ENCODE results near the gene ANHX.
"Not testable (repeated sequence)": the region's sequence is repeated elsewhere in the genome, so short reads cannot be mapped to it uniquely, and the experiment has no call there.

The ANHX gene

DNA sequence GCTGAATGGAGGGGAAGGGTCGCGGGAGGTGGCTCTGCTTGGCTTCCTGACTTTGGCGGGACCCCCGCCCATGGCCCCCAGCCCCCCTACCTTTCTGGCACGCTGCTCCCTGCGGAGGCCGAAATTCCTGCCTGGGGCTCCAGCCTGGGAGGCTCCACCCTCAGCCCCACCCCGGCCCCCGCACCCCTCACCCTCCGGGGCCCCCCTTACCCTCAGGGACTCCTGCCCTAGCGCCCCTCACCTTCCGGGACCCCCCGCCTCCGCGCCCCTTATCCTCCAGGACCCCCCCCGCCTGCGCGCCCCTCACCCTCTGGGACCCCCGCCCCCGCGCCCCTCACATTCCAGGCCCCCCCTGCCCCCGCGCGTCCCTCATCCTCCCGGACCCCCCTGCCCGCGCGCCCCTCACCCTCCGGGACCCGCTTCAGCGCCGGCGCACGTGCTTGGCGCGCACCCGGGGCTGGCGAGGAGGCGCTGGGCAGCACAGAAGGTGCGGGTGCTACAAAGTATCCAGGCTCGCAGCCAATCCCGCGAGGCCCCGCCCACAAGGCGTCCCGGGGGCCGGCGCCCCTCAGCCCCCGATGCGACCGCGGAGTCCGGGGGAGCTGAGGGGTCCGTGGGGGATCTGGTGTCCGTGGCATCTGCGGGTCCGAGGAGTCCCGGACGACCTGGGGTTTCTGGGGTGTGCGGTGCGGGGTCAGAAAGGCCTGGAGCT lies at the start of gene ANHX:
Gene ANHX, minus strand, starts transcription at position 477 of the 712 bp plus-strand sequence. CDS start 1,521 bp downstream, outside the sequence.
- DNase-seq (ENCODE audit: low read depth in 2 of 2): no peak

DNA sequence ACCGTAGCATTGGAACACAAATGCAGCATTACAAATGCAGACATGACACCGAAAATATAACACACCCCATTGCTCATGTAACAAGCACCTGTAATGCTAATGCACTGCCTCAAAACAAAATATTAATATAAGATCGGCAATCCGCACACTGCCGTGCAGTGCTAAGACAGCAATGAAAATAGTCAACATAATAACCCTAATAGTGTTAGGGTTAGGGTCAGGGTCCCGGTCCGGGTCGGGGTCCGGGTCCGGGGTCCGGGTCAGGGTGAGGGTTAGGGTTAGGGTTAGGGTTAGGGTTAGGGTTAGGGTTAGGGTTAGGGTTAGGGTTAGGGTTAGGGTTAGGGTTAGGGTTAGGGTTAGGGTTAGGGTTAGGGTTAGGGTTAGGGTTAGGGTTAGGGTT lies 29.0 kb upstream of the ANHX start:
- DNase-seq (ENCODE audit: low read depth in 2 of 2): not testable (repeated sequence)

DNA sequence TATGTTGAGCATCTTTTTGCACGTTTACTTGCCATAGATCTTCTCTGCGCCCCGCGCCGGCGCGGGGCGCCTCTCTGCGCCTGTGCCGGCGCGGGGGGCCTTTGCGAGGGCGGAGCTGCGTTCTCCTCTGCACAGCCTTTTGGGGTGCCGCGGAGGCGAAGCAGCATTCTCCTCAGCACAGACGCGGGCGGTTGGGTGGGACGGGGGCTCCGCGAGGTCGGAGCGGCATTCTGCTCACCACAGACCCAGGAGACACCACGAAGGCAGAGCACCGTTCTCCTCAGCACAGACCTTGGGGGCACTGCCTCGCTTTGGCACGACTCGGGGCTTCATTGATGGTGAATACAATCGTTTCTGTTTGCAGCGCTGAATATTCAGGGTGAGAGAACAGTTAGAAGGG lies 28.5 kb upstream of the ANHX start:
- no peak for DNase-seq (ENCODE audit: low read depth in 2 of 2)

DNA sequence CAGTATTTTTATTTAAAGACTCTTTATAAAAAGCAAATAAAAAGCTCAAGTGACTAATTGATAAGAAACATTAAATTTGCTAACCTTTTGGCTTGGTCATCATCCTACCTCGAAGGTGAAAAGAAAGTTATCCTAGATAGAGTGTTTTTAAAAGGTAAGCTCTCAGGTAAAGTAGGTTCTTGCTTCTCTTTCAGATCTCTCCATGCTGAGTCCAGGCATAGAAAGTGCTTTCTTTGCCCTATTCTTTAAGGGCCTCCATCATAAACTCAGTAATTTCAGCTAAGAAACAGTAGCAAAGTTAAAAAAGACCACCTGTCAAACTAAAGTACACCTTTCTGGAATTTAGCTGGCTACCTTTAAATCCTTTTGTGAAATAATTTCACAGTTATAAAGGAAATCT lies 20.6 kb upstream of the ANHX start:
- no peak for DNase-seq (ENCODE audit: low read depth in 2 of 2)

DNA sequence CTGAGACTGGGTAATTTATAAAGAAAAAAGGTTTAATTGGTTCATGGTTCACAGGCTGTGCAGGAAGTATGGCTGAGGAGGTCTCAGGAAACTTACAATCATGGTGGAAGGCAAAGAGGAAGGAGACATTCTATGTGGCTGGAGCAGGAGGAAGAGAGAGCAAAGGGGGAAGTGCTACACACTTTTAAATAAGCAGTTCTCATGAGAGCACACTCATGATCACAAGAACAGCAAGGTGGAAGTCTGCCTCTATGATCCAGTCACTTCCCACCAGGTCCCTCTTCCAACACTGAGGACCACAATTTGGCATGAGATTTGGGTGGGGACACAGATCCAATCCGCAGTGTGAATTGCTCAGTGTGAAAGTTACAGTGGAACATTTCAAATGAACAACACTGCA lies 20.2 kb upstream of the ANHX start:
- not testable (repeated sequence) for DNase-seq (ENCODE audit: low read depth in 2 of 2)

DNA sequence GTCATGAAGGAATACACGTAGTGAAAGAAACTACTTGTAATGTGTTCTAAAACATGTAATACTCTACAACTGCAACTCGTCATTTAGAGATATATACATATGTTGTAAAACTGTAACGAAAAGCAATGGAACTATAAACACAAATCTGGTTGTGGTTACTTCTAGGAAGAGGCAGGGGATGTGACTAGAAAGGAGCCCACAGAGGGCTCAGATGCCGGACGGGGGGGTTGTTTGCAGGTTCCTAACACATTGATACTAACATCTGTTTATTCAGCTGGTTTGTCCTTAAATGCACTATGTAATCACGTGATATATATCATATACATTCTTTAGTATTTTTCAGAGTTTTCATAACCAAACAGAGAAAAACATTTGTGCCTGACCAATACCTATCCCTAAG lies 16.1 kb upstream of the ANHX start:
- DNase-seq (ENCODE audit: low read depth in 2 of 2): no peak

DNA sequence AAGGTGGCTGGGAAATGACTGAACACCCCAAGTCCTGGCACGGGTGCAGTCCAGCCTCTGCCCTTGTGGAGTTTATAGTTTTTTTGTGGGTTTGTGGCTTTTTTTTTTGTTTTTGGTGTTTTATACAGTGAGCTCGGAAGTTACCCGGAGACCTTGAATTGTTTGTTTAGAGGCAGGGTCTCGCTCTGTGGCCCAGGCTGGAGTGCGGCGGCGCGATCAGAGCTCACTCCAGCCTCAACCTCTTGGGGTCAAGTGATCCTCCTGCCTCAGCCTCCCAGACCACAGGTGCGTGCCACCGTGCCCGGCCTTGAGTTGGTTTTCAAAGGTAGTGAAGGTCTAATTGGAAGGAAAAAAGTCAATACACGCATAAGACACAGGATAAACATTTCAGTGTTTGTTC lies 879 bp upstream of the ANHX start:
- DNase-seq (ENCODE audit: low read depth in 2 of 2): no peak

DNA sequence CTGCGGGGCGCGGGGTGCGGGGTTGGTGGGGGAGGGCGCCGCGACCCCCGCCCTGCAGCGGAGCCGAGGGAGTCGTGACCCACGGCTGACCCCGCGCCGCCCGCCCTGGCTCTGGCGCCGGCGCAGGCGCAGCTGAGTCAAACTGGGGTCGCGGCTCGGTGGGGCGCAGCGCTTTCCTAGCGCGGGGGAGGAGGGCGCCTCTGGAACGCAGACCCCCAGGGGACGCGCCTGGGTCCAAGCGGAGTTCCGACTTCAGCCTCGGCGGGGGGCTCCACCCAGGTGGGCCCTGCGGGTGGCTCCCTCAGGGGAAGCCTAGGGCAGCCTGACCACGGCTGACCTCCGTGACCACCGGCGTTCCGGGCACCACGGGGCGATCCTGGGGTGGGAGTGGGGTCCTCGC lies 467 bp upstream of the ANHX start:
- no peak for DNase-seq (ENCODE audit: low read depth in 2 of 2)

DNA sequence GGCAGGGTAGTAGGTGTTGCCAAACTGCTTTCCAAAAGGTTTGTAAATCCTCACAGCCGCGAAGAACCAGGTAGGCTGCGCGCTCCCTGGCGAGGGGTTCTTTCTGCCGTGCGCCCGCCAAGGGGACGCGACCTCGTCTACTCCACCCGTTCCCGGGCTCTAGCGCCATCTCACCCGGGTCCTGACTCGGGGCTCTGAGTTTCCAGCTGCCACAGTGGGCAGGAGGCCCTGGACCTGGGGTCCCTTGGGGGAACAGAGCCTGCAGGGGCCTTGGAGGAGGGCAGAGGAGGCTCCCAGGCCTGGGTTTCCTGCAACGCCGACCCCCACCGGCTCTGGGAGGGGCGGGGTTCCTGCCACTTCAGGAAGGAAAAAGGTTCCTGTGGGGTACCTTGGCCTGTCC lies 706 bp downstream of the ANHX start:
- no peak for DNase-seq (ENCODE audit: low read depth in 2 of 2)

DNA sequence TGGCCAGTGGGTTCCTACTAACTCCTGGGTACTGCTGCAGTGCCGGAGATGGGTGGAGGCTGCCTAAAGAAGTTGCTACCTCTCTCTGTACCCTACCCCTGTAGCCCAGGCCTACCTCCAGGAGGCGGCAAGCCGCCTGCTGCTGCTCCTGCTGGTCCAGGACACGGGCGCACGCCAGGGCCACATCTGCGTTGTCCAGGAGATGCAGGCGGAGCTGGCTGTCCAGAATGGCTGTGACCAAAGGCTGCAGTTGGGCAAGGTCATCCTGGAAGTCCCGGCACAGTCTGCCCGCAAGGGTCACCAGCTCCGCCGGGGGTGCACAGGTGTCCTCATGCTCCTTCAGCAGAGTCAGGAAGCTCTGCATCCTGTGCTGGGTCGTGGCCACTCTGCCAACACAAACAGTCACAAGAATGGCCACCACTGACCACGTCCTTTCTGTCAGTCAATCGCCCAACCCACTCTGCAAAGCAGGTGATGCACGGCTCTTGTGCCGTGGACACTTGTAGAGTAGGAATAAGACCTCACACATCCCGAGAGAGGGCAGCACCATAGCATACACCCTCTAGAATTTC lies 1.6 kb downstream of the ANHX start:
- no peak for DNase-seq (ENCODE audit: low read depth in 2 of 2)

DNA sequence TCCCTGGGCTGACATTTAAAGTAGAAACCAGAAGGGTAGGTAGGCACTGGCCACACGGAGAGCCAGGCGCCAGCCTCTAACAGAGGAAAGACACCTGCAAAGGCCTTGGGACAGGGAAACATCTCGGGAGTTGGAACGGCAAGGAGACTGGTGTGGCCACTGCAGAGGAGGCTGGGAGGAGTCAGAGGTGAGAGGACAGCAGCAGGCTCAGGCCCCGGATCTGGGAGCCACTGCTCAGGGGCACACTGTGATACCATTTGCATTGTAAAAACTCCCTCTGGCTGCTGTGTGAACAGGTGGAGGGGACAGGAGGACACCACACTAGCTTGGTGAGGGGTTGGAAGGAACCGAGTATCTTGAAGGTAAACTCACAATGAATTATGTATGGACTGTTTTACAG lies 2.7 kb downstream of the ANHX start:
- no peak for DNase-seq (ENCODE audit: low read depth in 2 of 2)

DNA sequence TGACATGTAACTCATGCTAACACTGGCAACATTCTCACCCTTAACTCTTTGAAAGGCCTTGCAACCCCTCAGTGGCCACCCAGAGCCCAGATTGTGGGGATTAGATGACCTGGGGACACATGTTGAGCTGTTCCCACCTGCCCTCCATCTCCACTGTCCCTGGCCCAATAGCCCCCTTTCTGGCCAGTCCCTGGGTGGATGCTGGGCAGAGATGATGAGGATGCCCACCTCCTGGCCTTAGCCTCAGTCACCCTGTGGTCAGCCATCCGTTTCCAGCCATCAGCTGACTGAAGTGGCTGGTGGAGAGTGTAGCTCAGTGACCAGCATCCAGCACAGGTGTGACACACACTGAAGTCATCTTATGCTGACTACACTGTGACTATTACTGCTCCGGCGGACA lies 4.7 kb downstream of the ANHX start:
- no peak for DNase-seq (ENCODE audit: low read depth in 2 of 2)

DNA sequence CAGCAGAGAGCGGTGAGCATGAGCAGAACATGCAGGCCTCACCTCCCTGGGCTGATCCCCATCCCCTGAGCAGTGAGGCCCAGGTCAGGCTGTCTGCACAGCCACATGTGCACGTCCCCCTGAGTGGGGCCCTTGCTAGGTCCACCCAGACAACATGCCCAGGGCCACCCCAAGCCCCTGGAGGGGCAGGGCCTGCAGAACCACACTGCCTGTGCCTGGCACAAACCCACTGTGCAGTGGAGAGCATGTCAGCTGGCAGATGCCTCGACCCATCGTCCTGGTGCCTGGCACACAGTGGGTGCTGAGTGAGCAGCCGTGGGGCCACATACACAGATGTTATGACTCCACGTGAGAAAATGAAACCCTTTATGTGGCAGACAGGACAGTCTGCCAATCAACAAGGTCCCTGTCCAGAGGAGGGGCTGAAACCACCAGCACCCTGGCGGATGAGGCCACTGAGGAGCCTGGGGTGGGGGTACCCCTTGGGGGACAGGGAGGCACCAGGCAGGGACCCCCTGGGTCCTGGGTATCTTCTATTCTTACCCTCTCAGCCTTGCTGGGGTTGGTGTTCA lies 8.3 kb downstream of the ANHX start:
- no peak for DNase-seq (ENCODE audit: low read depth in 2 of 2)

DNA sequence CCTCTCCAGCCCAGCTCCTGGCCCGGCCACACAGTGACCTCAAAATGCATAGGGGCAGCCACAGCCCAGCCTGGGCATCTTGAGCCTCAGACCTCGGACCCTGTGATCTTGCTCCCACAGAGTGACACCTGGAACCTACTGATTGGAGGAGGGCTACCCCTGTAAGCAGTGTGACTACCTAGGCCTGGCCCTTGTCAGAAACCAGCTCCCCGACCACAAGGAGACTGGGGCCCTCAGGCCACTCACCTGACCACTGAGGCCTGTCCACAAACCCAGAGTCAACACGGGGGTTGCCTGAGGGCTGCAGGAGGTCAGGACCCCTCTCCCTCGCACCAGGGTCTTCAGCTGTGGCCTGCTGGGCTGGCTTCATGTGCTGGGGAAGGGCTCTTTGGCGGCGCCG lies 9.0 kb downstream of the ANHX start:
- DNase-seq (ENCODE audit: low read depth in 2 of 2): no peak

DNA sequence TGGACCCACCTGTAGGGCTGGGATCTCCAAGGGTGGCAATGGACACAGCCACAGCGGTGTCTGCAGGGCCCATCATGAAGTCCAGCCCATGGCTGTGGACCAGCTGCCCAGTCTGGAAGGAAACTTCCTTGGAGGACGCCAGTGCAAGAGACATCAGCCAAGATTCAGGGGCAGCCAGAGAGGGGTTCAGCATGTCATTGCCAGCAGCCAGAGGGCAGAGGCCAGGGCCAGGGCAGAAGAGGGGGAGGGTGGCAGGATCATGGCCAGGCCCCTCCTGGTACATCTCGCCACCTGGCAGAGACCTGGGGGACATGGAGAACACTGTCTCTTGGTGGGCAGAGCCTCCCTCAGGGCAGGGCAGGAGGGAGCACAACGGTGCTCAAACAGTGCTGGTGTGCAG lies 10.2 kb downstream of the ANHX start:
- no peak for DNase-seq (ENCODE audit: low read depth in 2 of 2)

DNA sequence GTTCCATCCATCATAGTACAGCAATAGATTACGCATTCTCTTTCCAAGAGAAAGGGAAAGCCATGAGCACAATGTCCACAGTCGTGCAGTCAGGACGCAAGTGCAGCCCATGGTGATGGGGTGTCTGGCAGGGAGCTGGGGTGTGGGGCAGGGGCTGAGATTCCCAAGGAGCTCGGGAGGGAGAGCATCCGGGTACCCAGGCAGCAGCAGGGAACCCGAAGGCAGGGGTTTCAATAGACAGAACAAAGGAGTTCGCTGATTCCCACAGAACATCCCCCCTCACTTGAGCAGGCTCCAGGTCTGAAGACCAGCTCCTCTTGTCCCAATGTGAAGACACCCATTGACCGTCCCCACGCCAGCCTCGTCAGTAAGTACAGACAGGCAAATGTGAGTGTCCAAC lies 13.5 kb downstream of the ANHX start:
- no peak for DNase-seq (ENCODE audit: low read depth in 2 of 2)

DNA sequence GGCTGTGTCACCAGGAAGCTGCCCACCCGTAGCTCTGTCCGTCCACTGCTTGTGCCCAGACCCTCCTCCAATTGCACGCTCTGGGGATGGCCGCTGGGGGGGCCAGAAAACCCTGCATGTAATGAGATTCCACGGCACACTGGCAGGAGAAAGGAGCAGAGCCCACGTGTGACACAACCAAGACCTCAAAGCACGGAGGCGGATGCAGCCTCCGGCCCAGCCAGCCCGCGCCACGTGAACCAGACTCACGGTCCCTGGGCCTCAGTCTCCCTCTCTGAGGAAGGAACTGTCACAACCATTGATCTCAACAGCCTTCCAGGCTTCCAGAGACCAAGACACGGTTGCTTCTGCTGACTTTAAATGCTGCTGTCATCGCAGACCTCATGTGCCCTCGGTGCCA lies 14.4 kb downstream of the ANHX start:
- DNase-seq (ENCODE audit: low read depth in 2 of 2): no peak

DNA sequence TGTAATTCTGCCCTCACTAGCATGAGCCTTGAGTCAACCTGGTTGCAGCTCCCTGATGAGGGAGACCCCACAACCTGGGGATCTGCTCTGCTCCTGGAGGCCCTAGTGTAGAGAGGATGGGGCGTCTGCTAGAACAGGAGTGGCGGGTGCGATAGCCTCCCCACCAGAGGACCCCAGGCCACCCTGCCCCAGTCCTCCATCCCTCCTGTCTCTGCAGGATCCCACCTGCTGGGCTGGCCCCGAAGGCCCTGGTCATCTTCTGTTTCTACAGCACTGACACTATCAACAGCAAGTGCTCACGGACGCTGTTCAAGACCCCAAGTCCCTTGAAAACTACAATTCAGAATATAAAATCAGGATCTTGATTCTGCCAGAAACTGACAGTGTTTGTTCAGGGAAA lies 15.2 kb downstream of the ANHX start:
- no peak for DNase-seq (ENCODE audit: low read depth in 2 of 2)

DNA sequence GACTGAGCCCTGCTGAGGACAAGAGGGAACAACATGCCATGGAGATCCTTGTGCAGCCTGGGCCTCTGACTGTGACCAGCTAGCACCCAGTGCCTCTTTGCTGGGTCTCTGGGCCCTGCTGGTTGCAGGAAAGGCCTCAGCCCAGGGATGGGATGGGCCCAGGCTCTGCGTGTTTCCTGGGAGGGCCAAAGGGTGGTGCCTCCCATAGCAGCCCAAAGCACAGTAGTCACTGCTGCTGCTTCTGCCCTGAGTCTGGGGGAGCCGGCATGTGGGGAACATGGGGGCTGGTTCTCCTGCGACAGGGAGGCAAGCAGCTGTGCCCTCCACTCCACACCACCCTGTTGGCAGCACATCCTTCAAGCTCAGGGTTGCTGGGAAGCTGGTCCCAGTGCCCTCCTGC lies 18.5 kb downstream of the ANHX start:
- no peak for DNase-seq (ENCODE audit: low read depth in 2 of 2)

DNA sequence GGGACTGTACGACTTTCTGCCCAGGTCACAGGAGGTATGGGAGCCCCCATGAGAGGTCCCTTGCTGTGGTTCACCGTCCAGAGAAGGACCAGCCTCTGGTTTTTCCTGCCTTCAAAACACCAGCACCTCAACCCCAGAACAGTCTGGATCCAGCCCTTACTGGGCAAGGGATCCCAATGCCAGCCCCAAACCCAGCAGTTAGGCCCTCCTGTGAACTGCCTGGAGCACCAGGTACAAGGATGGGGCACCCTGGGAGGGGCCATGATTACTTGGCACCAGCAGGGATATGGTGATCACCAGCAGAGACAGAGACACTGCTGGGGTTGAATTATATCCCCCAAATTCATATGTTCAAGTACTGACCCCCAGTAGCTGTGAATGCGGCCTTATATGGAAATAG lies 20.0 kb downstream of the ANHX start:
- no peak for DNase-seq (ENCODE audit: low read depth in 2 of 2)

DNA sequence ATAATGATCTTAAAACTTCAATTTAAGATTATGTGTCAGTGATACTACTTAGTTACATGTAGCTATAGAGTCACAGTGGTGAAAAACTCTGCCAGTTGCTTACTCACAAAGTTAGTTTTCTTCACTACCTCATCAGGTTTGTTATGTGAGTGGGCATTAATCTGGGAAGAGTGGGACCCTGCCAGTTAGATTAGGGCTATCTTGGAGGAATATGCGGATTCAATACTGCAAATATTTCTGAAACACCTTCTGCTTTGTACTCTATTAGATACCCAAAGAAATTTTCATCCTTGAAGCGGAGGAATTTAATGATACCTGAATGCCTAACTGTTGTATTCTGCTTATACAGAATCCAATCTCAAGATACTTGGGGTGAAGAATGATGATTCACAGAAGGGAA lies 29.3 kb downstream of the ANHX start:
- no peak for DNase-seq (ENCODE audit: low read depth in 2 of 2)

DNA sequence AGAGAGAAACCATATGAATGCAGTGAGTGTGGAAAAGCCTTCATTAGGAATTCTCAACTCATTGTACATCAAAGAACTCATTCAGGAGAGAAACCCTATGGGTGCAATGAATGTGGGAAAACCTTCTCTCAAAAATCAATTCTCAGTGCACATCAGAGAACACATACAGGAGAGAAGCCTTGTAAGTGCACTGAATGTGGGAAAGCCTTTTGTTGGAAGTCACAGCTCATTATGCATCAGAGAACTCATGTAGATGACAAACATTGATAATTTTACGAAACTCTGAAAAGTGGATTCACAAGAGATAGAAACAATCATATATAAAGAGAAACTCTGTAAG lies 31.4 kb downstream of the ANHX start:
- no peak for DNase-seq (ENCODE audit: low read depth in 2 of 2)

DNA sequence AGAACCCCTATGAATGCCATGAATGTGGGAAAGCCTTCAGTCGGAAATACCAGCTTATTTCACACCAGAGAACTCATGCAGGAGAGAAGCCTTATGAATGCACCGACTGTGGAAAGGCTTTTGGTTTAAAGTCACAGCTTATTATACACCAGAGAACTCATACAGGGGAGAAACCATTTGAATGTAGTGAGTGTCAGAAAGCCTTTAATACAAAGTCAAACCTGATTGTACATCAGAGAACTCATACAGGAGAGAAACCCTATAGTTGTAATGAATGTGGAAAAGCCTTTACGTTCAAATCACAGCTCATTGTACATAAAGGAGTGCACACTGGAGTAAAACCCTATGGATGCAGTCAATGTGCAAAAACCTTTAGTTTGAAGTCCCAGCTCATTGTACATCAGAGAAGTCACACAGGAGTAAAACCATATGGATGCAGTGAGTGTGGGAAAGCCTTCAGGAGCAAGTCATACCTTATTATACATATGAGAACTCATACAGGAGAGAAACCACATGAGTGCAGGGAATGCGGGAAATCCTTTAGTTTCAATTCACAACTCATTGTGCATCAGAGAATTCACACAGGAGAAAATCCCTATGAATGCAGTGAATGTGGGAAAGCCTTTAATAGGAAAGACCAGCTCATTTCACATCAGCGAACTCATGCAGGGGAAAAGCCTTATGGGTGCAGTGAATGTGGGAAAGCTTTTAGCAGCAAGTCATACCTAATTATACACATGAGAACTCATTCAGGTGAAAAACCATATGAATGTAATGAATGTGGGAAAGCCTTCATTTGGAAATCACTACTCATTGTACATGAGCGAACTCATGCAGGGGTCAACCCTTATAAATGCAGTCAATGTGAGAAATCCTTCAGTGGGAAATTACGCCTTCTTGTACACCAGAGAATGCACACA lies 32.1 kb downstream of the ANHX start:
- no peak for DNase-seq (ENCODE audit: low read depth in 2 of 2)

Data from stimulated activated CD4-positive, alpha-beta T cell treated with anti-CD3 and anti-CD28 coated beads, Interleukin-4, amount 100 ng/mL, for 48 hours (primary cell).